ENCODE measurements around the gene PCBP3. TPM values are rescaled to one million over a fixed set of nuclear protein-coding genes. Genes with fewer than 3 reads are reported as not detected.

The PCBP3 gene
- total and polyA plus RNA-seq, 2 of the 13 experiments (the other 11 are each of a cell fraction or from before 2014, with no cell fraction given), result not detected

GRCh38 chr21:45988366-45989347 lies 345.1 kb downstream of the PCBP3 start (continued):
- TF ChIP-seq NFAT5 (CRISPR knock-in tag; IDR thresholded peaks at IDR 0.05) (no peak), FIP1L1 (IDR thresholded peaks at IDR 0.05; ENCODE audit: borderline replicate concordance, insufficient read depth, low read depth, low read length) (no peak), ZBTB10 (CRISPR knock-in tag; IDR thresholded peaks at IDR 0.05; ENCODE audit: borderline replicate concordance) (no peak), PCBP2 (optimal IDR thresholded peaks at IDR 0.05; ENCODE audit: low read depth, low read length, poor library complexity, severe bottlenecking) (no peak), E2F5 (CRISPR knock-in tag; conservative IDR thresholded peaks at IDR 0.05) (no peak), RORA (CRISPR knock-in tag; IDR thresholded peaks at IDR 0.05) (no peak), FOXA1 (IDR thresholded peaks at IDR 0.05) (no peak), FOXA1 (CRISPR knock-in tag; IDR thresholded peaks at IDR 0.05) (no peak), ZNF17 (CRISPR knock-in tag; IDR thresholded peaks at IDR 0.05) (no peak), ZNF143 (CRISPR knock-in tag; IDR thresholded peaks at IDR 0.05) (no peak), ZNF451 (CRISPR knock-in tag; IDR thresholded peaks at IDR 0.05) (no peak), LRRFIP1 (CRISPR knock-in tag; conservative IDR thresholded peaks at IDR 0.05) (no peak)

Data from HepG2 (cell line).